ENCODE measurements around the gene PHACTR1.
"Not testable (repeated sequence)": the region's sequence is repeated elsewhere in the genome, so short reads cannot be mapped to it uniquely, and the experiment has no call there.

The PHACTR1 gene

GRCh38 chr6:13302291-13302690 is 585.7 kb downstream of the PHACTR1 start:
- no peak for DNase-seq

GRCh38 chr6:13302751-13303667 is 586.4 kb downstream of the PHACTR1 start:
- peak; percentile 15 for DNase-seq

GRCh38 chr6:13303668-13304017 is 587.1 kb downstream of the PHACTR1 start:
- DNase-seq: no peak

GRCh38 chr6:13304101-13304500 is 587.5 kb downstream of the PHACTR1 start:
- DNase-seq: no peak

GRCh38 chr6:13304580-13305260 is 588.2 kb downstream of the PHACTR1 start:
- DNase-seq: no peak

GRCh38 chr6:13305288-13305687 is 588.7 kb downstream of the PHACTR1 start:
- DNase-seq: no peak

GRCh38 chr6:13305791-13306190 is 589.2 kb downstream of the PHACTR1 start:
- DNase-seq: no peak

- DNase-seq: no peak
Observed at GRCh38 chr6:13307508-13307995, 591.0 kb downstream of the PHACTR1 start.

GRCh38 chr6:13308332-13308731 is 591.8 kb downstream of the PHACTR1 start:
- DNase-seq: no peak

- no peak for DNase-seq
Observed at GRCh38 chr6:13311155-13311554, 594.6 kb downstream of the PHACTR1 start.

- DNase-seq: no peak
Observed at GRCh38 chr6:13314806-13315205, 598.2 kb downstream of the PHACTR1 start.

- DNase-seq: no peak
Observed at GRCh38 chr6:13315896-13316295, 599.3 kb downstream of the PHACTR1 start.

GRCh38 chr6:13318821-13319220 is 602.3 kb downstream of the PHACTR1 start:
- DNase-seq: no peak

- no peak for DNase-seq
Observed at GRCh38 chr6:13319891-13320564, 603.5 kb downstream of the PHACTR1 start.

- not testable (repeated sequence) for DNase-seq
Observed at GRCh38 chr6:13326031-13326586, 609.5 kb downstream of the PHACTR1 start.

- no peak for DNase-seq
Observed at GRCh38 chr6:13327691-13328075, 611.1 kb downstream of the PHACTR1 start.

GRCh38 chr6:13328076-13328874 is 611.7 kb downstream of the PHACTR1 start, which contains the start of gene TBC1D7:
Gene TBC1D7, minus strand, starts transcription at chr6:13328537. Its CDS starts 1,639 bp downstream, at chr6:13326898.
- peak; percentile 30 for DNase-seq

GRCh38 chr6:13328875-13329183 is 612.3 kb downstream of the PHACTR1 start:
- no peak for DNase-seq

GRCh38 chr6:13331516-13332348 is 615.2 kb downstream of the PHACTR1 start:
- DNase-seq: no peak

- no peak for DNase-seq
Observed at GRCh38 chr6:13332349-13332706, 615.8 kb downstream of the PHACTR1 start.

- DNase-seq: no peak
Observed at GRCh38 chr6:13334953-13335352, 618.4 kb downstream of the PHACTR1 start.

- no peak for DNase-seq
Observed at GRCh38 chr6:13336553-13336952, 620.0 kb downstream of the PHACTR1 start.

All from NCI-H187 treated with DMSO at 0.1 percent for 48 hours (cell line).